Peyer's patch (tissue), 4 donors: Measurements from ENCODE around the gene TDRD6. TPM values are rescaled to one million over a fixed set of nuclear protein-coding genes. Genes with fewer than 3 reads are reported as not detected.
A peak's percentile ranks its signal among the peaks of the same experiment; 100 is the strongest.

ENCODE experiments used
- DNase-seq, 3 donors: peaks; one replicate each; pipeline ENCODE4 v3.0.0-alpha.2; 2017 to 2019
- H3K27ac ChIP-seq, 4 donors: fragments of 200-600 bp; sonication (generic); one replicate each; pipeline ENCODE4 v1.5.1; 2016 to 2019
- H3K27me3 ChIP-seq, 2 donors: fragments of 200-600 bp; sonication (generic); one replicate each; pipeline ENCODE4 v1.5.1; 2019
- H3K36me3 ChIP-seq, 3 donors: fragments of 200-600 bp; sonication (generic); one replicate each; pipeline ENCODE4 v1.5.1; 2016 to 2019
- H3K4me1 ChIP-seq, 4 donors: fragments of 200-600 bp; sonication (generic); one replicate each; pipeline ENCODE4 v1.5.1; 2016 to 2019
- H3K4me3 ChIP-seq, 4 donors: fragments of 200-600 bp; sonication (generic); 1 replicate in 3 of 4; 2 replicates in 1 of 4; pipeline ENCODE4 v1.5.1; 2016 to 2019; ENCODE audit warnings: mild to moderate bottlenecking in 1 of 4
- H3K9me3 ChIP-seq, 4 donors: fragments of 200-600 bp; sonication (generic); one replicate each; pipeline ENCODE4 v1.5.1; 2016 to 2019; ENCODE audit warnings: mild to moderate bottlenecking in 1 of 4
- CTCF ChIP-seq, 6 experiments: fragments of 450-650 bp in 4 of 6; fragments of 200-600 bp in 2 of 6; sonication (generic) in 1 of 6; IDR thresholded peaks; one replicate each; pipeline ENCODE4 v1.5.1; 2017 to 2019; ENCODE audit warnings: antibody characterized with exemption in 6 of 6, mild to moderate bottlenecking in 3 of 6, moderate library complexity in 1 of 6
- POLR2A ChIP-seq, 2 donors: fragments of 450-650 bp; IDR thresholded peaks; one replicate each; pipeline ENCODE4 v1.5.1; 2017; ENCODE audit warnings: antibody characterized with exemption in 2 of 2, mild to moderate bottlenecking in 2 of 2, moderate library complexity in 2 of 2
- total RNA-seq, 4 donors: library from RNA; depleted of rRNA; stranded (reverse); fragments of >200 nt; gene quantifications; one replicate each; pipeline ENCODE4 v1.1.0, GENCODE V29; 2016

Gene TDRD6
- total RNA-seq, 4 donors from 2014 or later: 0.18 to 0.83 (median 0.48) TPM

- H3K4me3 ChIP-seq: no peak overlapping the region
- H3K9me3 ChIP-seq: no peaks in the 10 kb centered on the region
- TF ChIP-seq POLR2A (IDR thresholded peaks at IDR 0.05) (no peak), CTCF (IDR thresholded peaks at IDR 0.05) (no peak)
- no peaks in the 10 kb centered on the region for H3K27me3 ChIP-seq
- no peaks in the 10 kb centered on the region for H3K36me3 ChIP-seq
- no peak overlapping the region for H3K27ac ChIP-seq
- no peaks in the 10 kb centered on the region for H3K4me1 ChIP-seq
- DNase-seq: no peak
Observed at GRCh38 chr6:46674410-46674809, 13.3 kb upstream of the TDRD6 start.

GRCh38 chr6:46676604-46677313 lies 10.9 kb upstream of the TDRD6 start:
- Histone ChIP-seq H3K4me3 (no peak overlapping the region), H3K4me1 (no peaks in the 10 kb centered on the region), H3K27ac (no peak overlapping the region), H3K9me3 (no peaks in the 10 kb centered on the region), H3K36me3 (no peaks in the 10 kb centered on the region), H3K27me3 (no peaks in the 10 kb centered on the region)
- no peak for DNase-seq
- TF ChIP-seq POLR2A (IDR thresholded peaks at IDR 0.05): no peak
- no peak for TF ChIP-seq CTCF (IDR thresholded peaks at IDR 0.05)

- TF ChIP-seq CTCF (IDR thresholded peaks at IDR 0.05) (peak in 2 of 6 experiments; percentile 22 to 23), POLR2A (IDR thresholded peaks at IDR 0.05) (no peak)
- Histone ChIP-seq H3K36me3 (no peaks in the 10 kb centered on the region), H3K27ac (no peak overlapping the region), H3K4me1 (no peaks in the 10 kb centered on the region), H3K4me3 (no peak overlapping the region), H3K27me3 (no peaks in the 10 kb centered on the region), H3K9me3 (no peaks in the 10 kb centered on the region)
- no peak for DNase-seq
Observed at GRCh38 chr6:46677314-46677654, 10.4 kb upstream of the TDRD6 start.

GRCh38 chr6:46684771-46685170 lies 2.9 kb upstream of the TDRD6 start:
- Histone ChIP-seq H3K4me1 (no peaks in the 10 kb centered on the region), H3K9me3 (no peaks in the 10 kb centered on the region), H3K27ac (no peak overlapping the region), H3K36me3 (no peaks in the 10 kb centered on the region), H3K4me3 (no peak overlapping the region), H3K27me3 (no peaks in the 10 kb centered on the region)
- TF ChIP-seq POLR2A (IDR thresholded peaks at IDR 0.05) (no peak), CTCF (IDR thresholded peaks at IDR 0.05) (no peak)
- DNase-seq: no peak

- Histone ChIP-seq H3K4me1 (peaks cover 0 to 4% (median 0%) of the 10 kb centered on the region in 4 donors), H3K27me3 (no peaks in the 10 kb centered on the region), H3K9me3 (no peaks in the 10 kb centered on the region), H3K36me3 (no peaks in the 10 kb centered on the region), H3K27ac (no peak overlapping the region), H3K4me3 (no peak overlapping the region)
- TF ChIP-seq CTCF (IDR thresholded peaks at IDR 0.05) (no peak), POLR2A (IDR thresholded peaks at IDR 0.05) (no peak)
- no peak for DNase-seq
Observed at GRCh38 chr6:46688117-46688965, 656 bp downstream of the TDRD6 start.
